ENCODE results near the gene GFI1B. TPM values are rescaled to one million over a fixed set of nuclear protein-coding genes. Genes with fewer than 3 reads are reported as not detected.

GFI1B gene
- polyA plus RNA-seq, 2 of the 4 experiments (the other 2 are of a cell fraction) = 0.09 TPM; not detected in 1

GRCh38 chr9:133026426-133026825, 47.9 kb downstream of the GFI1B start:
- ATAC-seq (no peak), FAIRE-seq (no peak), DNase-seq (ENCODE audit: low read depth in 1 of 2, low spot score in 1 of 2) (no peak)
- POLR2A ChIA-PET = no interaction called here
- 51% methylated on average over 3 of the region's 3 CpGs for WGBS (ENCODE audit: missing lambda C conversion rate)
- CTCF ChIA-PET = interaction anchor here (1.0 to 2.7 kb wide), 7 partner anchors 9 to 459 kb away, joined by 3 to 8 read pairs (median 3); no protein-coding TSS in a partner anchor
- no peak overlapping the region for H3K4me2 ChIP-seq
- no peak overlapping the region for H3K27ac ChIP-seq
- TF ChIP-seq ZC3H11A (IDR thresholded peaks at IDR 0.05) = no peak
- TF ChIP-seq ATOH8 (CRISPR knock-in tag; IDR thresholded peaks at IDR 0.05; ENCODE audit: low read depth) = no peak
- TF ChIP-seq HOXA7 (CRISPR knock-in tag; IDR thresholded peaks at IDR 0.05) = no peak
- TF ChIP-seq FOXS1 (CRISPR knock-in tag; IDR thresholded peaks at IDR 0.05) = no peak
- no peak for TF ChIP-seq EHMT2 (IDR thresholded peaks at IDR 0.05; ENCODE audit: low read depth)
- TF ChIP-seq ZSCAN20 (CRISPR knock-in tag; IDR thresholded peaks at IDR 0.05) = no peak
- TF ChIP-seq SREBF2 (IDR thresholded peaks at IDR 0.05) = no peak
- TF ChIP-seq RFX5 (IDR thresholded peaks at IDR 0.05) = no peak
- no peak for TF ChIP-seq KDM1A (IDR thresholded peaks at IDR 0.05; ENCODE audit: low read depth)
- no peak for TF ChIP-seq FOSL2 (IDR thresholded peaks at IDR 0.05)
- TF ChIP-seq FOSL2 (CRISPR knock-in tag; IDR thresholded peaks at IDR 0.05) = no peak
- no peaks in the 10 kb centered on the region for H3K9me3 ChIP-seq
- H3K4me3 ChIP-seq = no peak overlapping the region
- peaks cover 8% of the 10 kb centered on the region; the same call in 1 of the 3 replicates for H3K4me1 ChIP-seq

- ATAC-seq (no peak), FAIRE-seq (no peak), DNase-seq (ENCODE audit: low read depth in 1 of 2, low spot score in 1 of 2) (no peak)
- Histone ChIP-seq H3K4me1 (peaks cover 14% of the 10 kb centered on the region), H3K27ac (no peak overlapping the region), H3K4me2 (no peak overlapping the region), H3K4me3 (no peak overlapping the region), H3K9me3 (no peaks in the 10 kb centered on the region)
- ChIA-PET CTCF (interaction anchor here (1.1 to 2.7 kb wide), 9 partner anchors 9 to 120 kb away, joined by 3 to 8 read pairs (median 5); no protein-coding TSS in a partner anchor), POLR2A (no interaction called here)
- WGBS (ENCODE audit: missing lambda C conversion rate) = 66% methylated on average over 5 of the region's 5 CpGs
- TF ChIP-seq CTCF (IDR thresholded peaks at IDR 0.05) (no peak), NR3C1 (IDR thresholded peaks at IDR 0.05) (no peak), HOXA7 (CRISPR knock-in tag; IDR thresholded peaks at IDR 0.05) (no peak), ATOH8 (CRISPR knock-in tag; IDR thresholded peaks at IDR 0.05; ENCODE audit: low read depth) (no peak), JUNB (IDR thresholded peaks at IDR 0.05) (no peak), SREBF2 (IDR thresholded peaks at IDR 0.05) (no peak), RCOR1 (IDR thresholded peaks at IDR 0.05; ENCODE audit: low read depth, low read length) (no peak)
Observed at GRCh38 chr9:133027134-133027533, 48.6 kb downstream of the GFI1B start.

- Histone ChIP-seq H3K4me3 (no peak overlapping the region), H3K27ac (no peak overlapping the region), H3K4me1 (peaks cover 17% of the 10 kb centered on the region), H3K4me2 (no peak overlapping the region), H3K9me3 (no peaks in the 10 kb centered on the region)
- ChIA-PET POLR2A (interaction anchor here (1.8 kb wide), 1 partner anchor 16 kb away, joined by 4 read pairs; no protein-coding TSS in a partner anchor), CTCF (interaction anchor here (1.2 to 2.6 kb wide), 5 partner anchors 10 to 119 kb away, joined by 3 to 8 read pairs (median 5); no protein-coding TSS in a partner anchor)
- FAIRE-seq (no peak), ATAC-seq (no peak), DNase-seq (ENCODE audit: low read depth in 1 of 2, low spot score in 1 of 2) (no peak)
- 76% methylated on average over 3 of the region's 3 CpGs for WGBS (ENCODE audit: missing lambda C conversion rate)
- TF ChIP-seq EP300 (IDR thresholded peaks at IDR 0.05) = no peak
- TF ChIP-seq HEYL (CRISPR knock-in tag; IDR thresholded peaks at IDR 0.05) = no peak
- no peak for TF ChIP-seq JUNB (IDR thresholded peaks at IDR 0.05)
- no peak for TF ChIP-seq BCL3 (IDR thresholded peaks at IDR 0.05)
- TF ChIP-seq KDM1A (IDR thresholded peaks at IDR 0.05; ENCODE audit: low read depth) = no peak
- TF ChIP-seq MAX (IDR thresholded peaks at IDR 0.05) = no peak
- TF ChIP-seq GATA3 (IDR thresholded peaks at IDR 0.05; ENCODE audit: borderline replicate concordance) = no peak
Observed at GRCh38 chr9:133028221-133028620, 49.7 kb downstream of the GFI1B start.
